NT2/D1 (cell line): ENCODE data around the gene BID.

Experiments
- SUZ12 ChIP-seq: IDR thresholded peaks from 2 replicates; pipeline ENCODE4 v1.6.1; 2011; ENCODE audit not compliant: insufficient read length, insufficient read depth; ENCODE audit errors: extremely low read depth
- YY1 ChIP-seq: IDR thresholded peaks from 2 replicates; pipeline ENCODE4 v1.6.1; 2011; ENCODE audit not compliant: insufficient read length, insufficient read depth
- ZNF274 ChIP-seq: IDR thresholded peaks from 2 replicates; pipeline ENCODE4 v1.6.1; 2011; ENCODE audit warnings: mild to moderate bottlenecking, low read depth, low read length

DNA sequence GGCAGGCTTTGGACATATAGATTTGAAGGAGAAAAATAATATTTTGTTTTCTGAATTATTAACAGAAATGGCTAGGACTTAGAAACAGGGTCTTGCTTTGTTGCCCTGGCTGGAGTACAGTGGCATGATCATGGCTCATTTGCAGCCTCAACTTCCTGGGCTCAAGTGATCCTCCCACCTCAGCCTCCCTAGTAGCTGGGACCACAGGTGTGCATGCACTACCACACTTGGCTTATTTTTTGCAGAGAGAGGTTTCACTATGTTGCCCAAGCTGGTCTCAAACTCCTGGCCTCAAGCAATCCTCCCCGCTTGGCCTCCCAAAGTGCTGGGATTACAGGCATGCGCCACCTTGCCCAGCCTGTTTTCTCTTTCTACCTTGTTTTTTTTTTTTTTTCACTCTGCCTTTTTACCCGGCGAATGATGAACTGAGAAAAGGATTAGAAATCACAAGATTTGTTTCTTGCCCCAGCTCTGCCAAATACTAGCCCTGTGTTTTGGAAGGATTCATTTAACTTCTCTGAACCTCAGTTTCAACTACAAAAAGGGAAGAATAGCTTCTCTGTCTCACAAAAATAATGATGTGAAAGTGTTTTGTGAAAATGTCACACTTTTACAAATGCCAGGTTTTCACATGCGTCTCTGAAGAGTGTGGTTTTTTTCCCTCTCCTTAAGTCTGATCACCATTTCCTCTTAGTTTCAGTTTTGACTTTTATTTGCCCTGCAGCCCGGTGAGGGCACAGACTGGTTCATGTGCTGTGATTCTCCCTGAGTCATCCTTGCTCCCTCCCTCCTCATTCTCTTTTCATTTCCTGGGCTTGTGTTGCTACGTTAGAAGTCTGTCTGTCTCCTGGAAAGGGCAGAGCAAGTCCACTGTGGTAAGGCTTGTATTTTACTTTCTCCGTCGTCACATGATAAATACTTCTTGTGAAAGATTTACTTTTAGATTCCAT lies 68.0 kb downstream of the BID start:
- TF ChIP-seq ZNF274, result no peak
- TF ChIP-seq YY1, result no peak
- TF ChIP-seq SUZ12, result no peak
